IMR-90 (cell line): Measurements from ENCODE around the gene CD55. TPM values are rescaled to one million over a fixed set of nuclear protein-coding genes. Genes with fewer than 3 reads are reported as not detected.

ENCODE experiments used
- ATAC-seq: fragments of 200-7000 bp; cut with Tn5 transposase; 2 replicates; pipeline ENCODE4 v1.9.1; 2020; ENCODE audit warnings: low read depth, mild to moderate bottlenecking, moderate library complexity
- BruUV-seq: library from RNA; stranded (reverse); fragments of 400-500 nt; replicated peaks from 2 replicates; lab custom pipeline; 2021; lab: Mats Ljungman, UMichigan
- CTCF ChIA-PET: fragments of 300-600 bp; formaldehyde crosslinking; extraction: SDS; loops from one replicate; lab custom pipeline; 2021; ENCODE audit warnings: antibody characterized with exemption; lab: Yijun Ruan, JAX
- POLR2A ChIA-PET: fragments of 300-600 bp; sonication (Branson Sonifier 250); formaldehyde crosslinking; loops from one replicate; lab custom pipeline; 2022; ENCODE audit warnings: antibody characterized with exemption; ENCODE audit not compliant: unreplicated experiment; lab: Charles Lee
- DNase-seq: peaks from one replicate; pipeline ENCODE4 v3.0.0; 2013
- H2AFZ ChIP-seq: replicated peaks from 2 replicates; pipeline ENCODE3; 2013; ENCODE audit warnings: low read length, mild to moderate bottlenecking; ENCODE audit not compliant: poor library complexity
- H2AK5ac ChIP-seq: 2 replicates; pipeline ENCODE4 v1.6.1; 2013; ENCODE audit warnings: low read depth, low read length, inconsistent platforms
- H2AK9ac ChIP-seq: replicated peaks from 2 replicates; pipeline ENCODE3; 2013; ENCODE audit warnings: mild to moderate bottlenecking, low read depth, low read length, moderate library complexity; ENCODE audit not compliant: poor library complexity
- H2BK120ac ChIP-seq: 2 replicates; pipeline ENCODE4 v1.6.1; 2013; ENCODE audit warnings: low read depth, low read length, inconsistent platforms
- H2BK15ac ChIP-seq: 3 replicates; pipeline ENCODE4 v1.6.1; 2013; ENCODE audit warnings: low read depth, low read length, inconsistent platforms
- H2BK20ac ChIP-seq: 2 replicates; pipeline ENCODE4 v1.6.1; 2013; ENCODE audit warnings: low read depth, mild to moderate bottlenecking, inconsistent platforms, low read length, moderate library complexity
- H2BK5ac ChIP-seq: 2 replicates; pipeline ENCODE4 v1.6.1; 2013; ENCODE audit warnings: mild to moderate bottlenecking, low read depth, low read length, inconsistent platforms; ENCODE audit not compliant: poor library complexity, severe bottlenecking
- H3K14ac ChIP-seq: replicated peaks from 2 replicates; pipeline ENCODE4 v1.6.1; 2013; ENCODE audit warnings: low read depth, low read length, inconsistent platforms
- H3K18ac ChIP-seq: 2 replicates; pipeline ENCODE4 v1.6.1; 2013; ENCODE audit warnings: low read depth, low read length, control low read depth
- H3K23ac ChIP-seq: 2 replicates; pipeline ENCODE4 v1.6.1; 2013; ENCODE audit warnings: low read depth, low read length, inconsistent platforms
- H3K27ac ChIP-seq: 2 replicates; pipeline ENCODE4 v1.5.1; 2013; ENCODE audit warnings: mild to moderate bottlenecking, control low read depth, low read length; ENCODE audit not compliant: insufficient read depth
- H3K27me3 ChIP-seq: 2 replicates; pipeline ENCODE4 v1.6.1; 2013; ENCODE audit warnings: low read length; ENCODE audit not compliant: control insufficient read depth, insufficient read depth
- H3K36me3 ChIP-seq: 2 replicates; pipeline ENCODE4 v1.6.1; 2013; ENCODE audit warnings: low read length, mixed read lengths; ENCODE audit not compliant: control insufficient read depth, insufficient read depth
- H3K4ac ChIP-seq: 2 replicates; pipeline ENCODE4 v1.6.1; 2013; ENCODE audit warnings: low read depth, low read length, inconsistent platforms
- H3K4me1 ChIP-seq: 2 replicates; pipeline ENCODE4 v1.6.1; 2013; ENCODE audit warnings: low read length, mixed read lengths; ENCODE audit not compliant: control insufficient read depth, insufficient read depth
- H3K4me2 ChIP-seq: 2 replicates; pipeline ENCODE4 v1.6.1; 2013; ENCODE audit warnings: low read depth, mild to moderate bottlenecking, control low read depth, low read length, moderate library complexity
- H3K4me3 ChIP-seq: 2 replicates; pipeline ENCODE4 v1.5.1; 2013; ENCODE audit warnings: low read depth, mild to moderate bottlenecking, control low read depth, low read length, moderate library complexity; ENCODE audit not compliant: insufficient read depth
- H3K56ac ChIP-seq: 2 replicates; pipeline ENCODE4 v1.6.1; 2013; ENCODE audit warnings: low read length, inconsistent platforms; ENCODE audit not compliant: insufficient read depth; ENCODE audit errors: extremely low read depth
- H3K79me1 ChIP-seq, 2 experiments: 2 replicates each; pipeline ENCODE4 v1.6.1; 2013; ENCODE audit warnings: low read length in 2 of 2, inconsistent platforms in 1 of 2, low read depth in 1 of 2
- H3K9ac ChIP-seq: 2 replicates; pipeline ENCODE4 v1.6.1; 2013; ENCODE audit warnings: low read depth, low read length, control low read depth
- H3K9me1 ChIP-seq: 2 replicates; pipeline ENCODE4 v1.6.1; 2013; ENCODE audit warnings: low read length, inconsistent platforms; ENCODE audit not compliant: insufficient read depth
- H3K9me3 ChIP-seq: 2 replicates; pipeline ENCODE4 v1.6.1; 2013; ENCODE audit warnings: low read length; ENCODE audit not compliant: control insufficient read depth, insufficient read depth
- H4K20me1 ChIP-seq: 2 replicates; pipeline ENCODE4 v1.6.1; 2013; ENCODE audit warnings: low read length, inconsistent platforms; ENCODE audit not compliant: insufficient read depth
- H4K5ac ChIP-seq: 2 replicates; pipeline ENCODE4 v1.6.1; 2013; ENCODE audit warnings: mild to moderate bottlenecking, low read depth, low read length, control low read depth
- H4K8ac ChIP-seq, 2 experiments: 2 replicates each; pipeline ENCODE4 v1.6.1; 2013; ENCODE audit warnings: low read depth in 2 of 2, low read length in 2 of 2, control low read depth in 1 of 2, inconsistent platforms in 1 of 2
- H4K91ac ChIP-seq: 2 replicates; pipeline ENCODE4 v1.6.1; 2013; ENCODE audit warnings: low read depth, low read length, inconsistent platforms; ENCODE audit not compliant: insufficient read depth
- MAFK ChIP-seq: IDR thresholded peaks from 2 replicates; pipeline ENCODE4 v1.6.1; 2012; ENCODE audit warnings: low read depth, low read length, improper control_type of control experiment
- WGBS, 2 experiments: methylation state at CpG; one replicate each; pipeline versions ENCODE4 v1.1.5 to v1.1.7; 2013; ENCODE audit warnings: missing lambda C conversion rate in 2 of 2; ENCODE audit not compliant: insufficient read length in 1 of 2; ENCODE audit errors: extremely low coverage in 2 of 2; 5-methylcytosine and 5-hydroxymethylcytosine counted together
- dilution Hi-C: fragments of 300-500 bp; cut with HindIII; formaldehyde crosslinking; loops from one replicate; pipeline ENCODE4 v1.14.3; 2018; ENCODE audit warnings: low sequenced_read_pairs; ENCODE audit not compliant: unreplicated experiment
- in situ Hi-C: fragments of 300-500 bp; cut with MboI; formaldehyde crosslinking; loops from 3 replicates; pipeline ENCODE4 v1.14.3; 2019; ENCODE audit warnings: low sequenced_read_pairs, inconsistent platforms, mixed read lengths
- intact Hi-C: fragments of 100-400 bp; cut with micrococcal nuclease; formaldehyde crosslinking; loops from 2 replicates; pipeline ENCODE4 v1.10.0; 2022
- polyA plus RNA-seq, 3 experiments: library from polyadenylated mRNA; depleted of rRNA; stranded (reverse); fragments of >200 nt; gene quantifications; 2 replicates each; pipeline ENCODE4 v1.2.3, GENCODE V29; 2012; ENCODE audit warnings: low replicate concordance in 1 of 3
- total RNA-seq: library from RNA; depleted of rRNA; stranded (reverse); fragments of >200 nt; gene quantifications from 2 replicates; pipeline ENCODE4 v1.2.3, GENCODE V29; 2012
- TF ChIP-seq, protein P1 (sequence below): fragments of 150-350 bp; IDR thresholded peaks from 2 replicates; pipeline ENCODE4 v1.6.1; 2016; ENCODE audit warnings: low read depth, mild to moderate bottlenecking, low read length, moderate library complexity, borderline replicate concordance

Gene CD55
- total and polyA plus RNA-seq, 2 of the 4 experiments (the other 2 are of a cell fraction): 6.6 to 11.5 TPM

DNA sequence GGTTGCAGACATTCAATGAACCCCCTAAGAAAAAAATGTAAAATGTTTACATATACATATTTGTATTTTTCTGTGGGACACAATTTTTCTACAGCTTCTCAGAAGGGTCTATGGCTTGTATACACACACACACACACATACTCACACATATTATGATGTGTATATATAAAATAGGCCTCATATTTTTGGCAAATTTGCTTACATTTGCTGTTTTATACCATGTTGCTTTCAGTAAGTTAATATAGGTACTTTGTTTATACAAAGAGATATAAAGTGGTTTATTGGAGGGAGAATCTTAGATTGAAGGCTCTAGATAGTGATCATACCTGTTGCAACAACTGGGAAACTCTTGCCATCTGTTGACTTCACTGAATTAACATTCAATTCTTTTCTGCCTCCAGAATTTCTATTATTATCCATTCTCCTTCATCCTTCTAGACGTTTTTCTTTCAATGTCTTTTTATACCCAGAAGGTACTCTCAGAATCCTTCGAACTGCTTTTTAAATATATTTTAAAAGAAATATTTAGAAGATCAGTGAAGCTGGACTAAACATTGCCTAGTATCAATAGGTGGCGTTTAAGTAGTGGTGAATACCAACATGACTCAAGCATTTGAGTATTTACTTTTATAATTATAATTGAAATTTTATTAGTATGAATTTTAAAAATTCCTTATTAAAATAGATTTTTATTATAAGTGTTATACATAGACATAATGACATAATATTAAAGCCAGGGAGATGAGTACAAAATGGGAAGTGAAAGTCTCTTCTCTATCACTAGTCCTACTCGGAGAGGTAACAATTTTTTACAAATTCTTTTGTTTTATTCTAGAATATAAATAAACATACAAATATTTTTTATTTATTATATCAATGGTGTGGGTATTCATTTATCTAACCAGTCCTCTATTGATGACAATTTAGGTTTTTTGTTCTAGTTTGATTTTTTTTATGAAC, 10.2 kb downstream of the CD55 start:
- no peak overlapping the region for H3K56ac ChIP-seq
- H2BK15ac ChIP-seq: no peak overlapping the region
- no peak overlapping the region for H2BK120ac ChIP-seq
- H3K4me2 ChIP-seq: no peak overlapping the region
- H2BK5ac ChIP-seq: no peak overlapping the region
- dilution Hi-C loops: no loop called here
- ChIA-PET POLR2A (no interaction called here), CTCF (no interaction called here)
- no peak overlapping the region for H3K23ac ChIP-seq
- no peak overlapping the region for H2AK9ac ChIP-seq
- H3K9ac ChIP-seq: no peak overlapping the region
- H3K14ac ChIP-seq: no peak overlapping the region
- BruUV-seq: no TSS peak
- TF ChIP-seq, protein P1, sequence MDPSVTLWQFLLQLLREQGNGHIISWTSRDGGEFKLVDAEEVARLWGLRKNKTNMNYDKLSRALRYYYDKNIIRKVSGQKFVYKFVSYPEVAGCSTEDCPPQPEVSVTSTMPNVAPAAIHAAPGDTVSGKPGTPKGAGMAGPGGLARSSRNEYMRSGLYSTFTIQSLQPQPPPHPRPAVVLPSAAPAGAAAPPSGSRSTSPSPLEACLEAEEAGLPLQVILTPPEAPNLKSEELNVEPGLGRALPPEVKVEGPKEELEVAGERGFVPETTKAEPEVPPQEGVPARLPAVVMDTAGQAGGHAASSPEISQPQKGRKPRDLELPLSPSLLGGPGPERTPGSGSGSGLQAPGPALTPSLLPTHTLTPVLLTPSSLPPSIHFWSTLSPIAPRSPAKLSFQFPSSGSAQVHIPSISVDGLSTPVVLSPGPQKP: no peak
- 0 out of 2 replicates have a peak, but pooled peaks have one; percentile 13 for TF ChIP-seq MAFK
- no peaks in the 10 kb centered on the region for H3K9me3 ChIP-seq
- no peak overlapping the region for H4K8ac ChIP-seq
- H2AFZ ChIP-seq: no peak overlapping the region
- intact Hi-C loops: no loop called here
- H3K27me3 ChIP-seq: no peaks in the 10 kb centered on the region
- H2BK20ac ChIP-seq: no peak overlapping the region
- H3K4me1 ChIP-seq: no peaks in the 10 kb centered on the region; the same call in 1 of the 2 replicates
- H2AK5ac ChIP-seq: no peak overlapping the region
- H3K18ac ChIP-seq: no peak overlapping the region
- no CpG with 5 or more reads among the region's 4 CpGs for WGBS, 2 experiments
- in situ Hi-C loops: no loop called here
- no peaks in the 10 kb centered on the region for H3K79me1 ChIP-seq
- no peaks in the 10 kb centered on the region for H3K9me1 ChIP-seq
- no peak overlapping the region for H4K5ac ChIP-seq
- no peak overlapping the region for H3K27ac ChIP-seq
- no peak overlapping the region for H3K4ac ChIP-seq
- H4K91ac ChIP-seq: no peak overlapping the region
- DNase-seq (no peak), ATAC-seq (no peak)
- no peaks in the 10 kb centered on the region for H4K20me1 ChIP-seq
- no peak overlapping the region for H3K4me3 ChIP-seq
- H3K36me3 ChIP-seq: peaks cover 8% of the 10 kb centered on the region
